GM10847 (cell line): ENCODE results near the gene IFNA6.

Experiments used
- POLR2A ChIP-seq: IDR thresholded peaks from 2 replicates; pipeline ENCODE4 v1.6.1; 2011; ENCODE audit not compliant: insufficient read length; ENCODE audit errors: extremely low read depth

IFNA6 gene

DNA sequence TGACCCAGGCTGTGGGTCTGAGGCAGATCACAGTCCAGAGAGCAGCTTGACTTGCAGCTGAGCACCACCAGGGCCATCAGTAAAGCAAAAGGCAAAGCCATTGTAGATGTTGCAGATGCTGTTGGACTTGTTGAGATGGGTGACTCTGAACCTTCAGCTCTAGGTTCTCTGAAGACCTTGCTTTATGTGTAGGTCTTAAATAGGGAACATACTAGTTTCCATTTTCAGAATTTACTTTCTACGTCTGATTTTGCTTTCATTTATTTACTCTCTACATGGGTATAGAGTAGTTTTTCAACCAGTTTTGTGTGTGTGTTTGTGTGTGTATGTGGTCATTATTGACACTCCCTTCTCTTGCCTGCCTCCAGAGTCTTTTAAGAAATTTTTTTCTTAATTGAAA is at the start of gene IFNA6:
Gene IFNA6 (minus strand): TSS at position 101 of the 400 bp plus-strand sequence. CDS start 0 bp downstream, at position 101.
- no peak for TF ChIP-seq POLR2A

DNA sequence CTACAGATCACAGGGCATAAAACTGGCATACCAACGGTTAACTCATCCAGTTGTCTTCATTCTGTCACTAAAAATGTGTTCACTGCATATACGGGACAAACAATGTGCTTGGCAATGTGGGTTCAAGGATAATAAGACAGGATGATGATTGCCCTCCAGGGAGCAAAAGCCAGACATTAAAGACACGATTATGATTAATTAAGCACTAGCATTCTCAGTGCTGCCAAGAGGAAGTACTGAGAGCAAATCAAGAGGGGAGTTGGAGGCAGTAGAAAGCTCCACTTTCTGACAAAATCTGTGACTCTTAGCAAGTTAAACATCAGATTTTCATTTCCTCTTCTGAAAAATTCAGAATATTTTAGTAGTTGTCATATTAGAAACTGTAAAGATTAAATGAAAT is 49.3 kb upstream of the IFNA6 start:
- TF ChIP-seq POLR2A, result no peak

DNA sequence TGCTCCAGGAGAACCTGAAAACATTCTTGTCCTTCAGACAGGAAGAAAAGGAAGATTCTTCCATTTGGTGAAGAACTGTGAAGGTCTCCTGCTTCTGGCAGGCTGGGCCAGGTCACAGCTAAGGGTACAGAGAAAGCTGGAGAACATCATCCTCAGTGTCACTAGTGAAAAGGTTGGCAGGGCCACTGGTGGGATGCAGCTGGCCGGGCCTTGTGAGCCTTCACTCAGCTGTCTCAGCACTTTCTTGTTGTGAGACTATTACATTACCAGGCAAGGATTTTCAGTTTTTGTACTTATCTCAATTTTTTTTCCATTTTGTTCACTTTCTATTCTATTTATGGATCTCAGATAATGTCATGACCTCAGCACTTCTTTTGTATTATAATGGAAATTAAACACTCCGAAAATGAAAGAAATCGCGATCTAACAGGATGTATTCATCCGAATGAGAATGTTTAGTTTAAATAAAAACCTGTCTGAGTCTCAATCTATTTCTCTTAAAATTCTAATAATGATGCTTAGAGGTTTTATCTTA is 48.3 kb upstream of the IFNA6 start:
- no peak for TF ChIP-seq POLR2A

DNA sequence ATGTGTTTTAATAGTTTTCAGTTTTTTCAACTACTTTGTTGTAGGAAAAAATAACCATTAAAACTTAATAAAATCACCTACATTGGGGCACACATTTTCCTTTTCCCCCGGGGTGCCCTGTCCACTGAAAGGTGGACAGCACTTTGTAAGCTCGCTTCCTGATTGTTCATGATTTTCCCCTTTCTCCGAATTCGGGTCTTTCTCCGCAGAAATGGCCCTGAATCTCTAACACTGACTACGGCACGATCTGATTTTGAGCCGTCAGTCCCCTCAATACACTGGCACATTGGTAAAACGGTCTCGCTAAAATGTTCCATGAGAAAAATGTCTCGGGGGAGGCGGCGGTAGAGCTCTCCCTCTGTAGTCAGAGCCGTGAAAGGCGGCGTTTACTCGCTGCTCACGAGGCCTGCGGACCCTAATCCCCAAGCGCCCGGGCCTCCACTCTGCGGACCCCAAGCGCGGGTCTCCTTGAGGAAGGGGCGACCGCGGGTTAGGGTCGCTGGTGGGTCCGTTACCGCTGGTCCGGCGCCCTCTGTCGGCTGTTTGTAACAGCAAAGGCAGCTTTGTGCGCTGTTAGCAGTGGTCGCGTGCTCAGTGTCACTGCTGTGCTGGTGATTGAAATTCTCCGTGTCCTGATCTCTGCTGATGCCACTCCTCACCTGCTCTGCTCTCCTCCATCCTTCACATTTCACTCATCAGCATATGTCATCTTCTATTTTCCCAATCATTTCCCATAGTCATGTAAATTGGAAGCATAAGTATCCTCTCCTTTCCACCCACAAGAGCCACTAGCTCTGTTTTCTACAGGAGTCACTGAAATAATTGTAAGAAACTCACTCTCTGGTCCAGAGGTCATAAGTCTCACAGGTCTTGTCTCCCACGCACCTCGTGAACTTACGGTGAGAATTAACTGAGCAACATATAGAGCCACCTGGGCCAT is 45.4 kb upstream of the IFNA6 start:
- no peak for TF ChIP-seq POLR2A

DNA sequence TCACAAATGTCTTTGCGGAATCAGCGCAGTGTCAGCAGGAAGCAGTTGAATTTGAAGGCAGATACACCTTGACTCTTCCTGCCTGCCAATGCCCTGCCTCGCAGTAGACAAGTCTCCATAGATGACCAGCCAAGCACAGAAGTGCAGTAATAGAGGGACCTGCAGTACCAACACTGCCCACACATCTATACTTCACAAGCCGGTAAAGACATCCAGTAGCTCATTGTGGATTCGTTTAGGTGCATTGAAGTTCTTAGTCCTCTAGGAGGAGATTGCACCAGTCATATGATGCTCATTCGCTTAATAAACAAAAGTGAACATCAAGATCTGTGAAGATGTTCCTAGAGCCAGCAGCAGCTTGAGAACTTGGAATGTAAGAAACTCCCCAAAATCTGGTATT is 41.6 kb upstream of the IFNA6 start:
- TF ChIP-seq POLR2A, result no peak

DNA sequence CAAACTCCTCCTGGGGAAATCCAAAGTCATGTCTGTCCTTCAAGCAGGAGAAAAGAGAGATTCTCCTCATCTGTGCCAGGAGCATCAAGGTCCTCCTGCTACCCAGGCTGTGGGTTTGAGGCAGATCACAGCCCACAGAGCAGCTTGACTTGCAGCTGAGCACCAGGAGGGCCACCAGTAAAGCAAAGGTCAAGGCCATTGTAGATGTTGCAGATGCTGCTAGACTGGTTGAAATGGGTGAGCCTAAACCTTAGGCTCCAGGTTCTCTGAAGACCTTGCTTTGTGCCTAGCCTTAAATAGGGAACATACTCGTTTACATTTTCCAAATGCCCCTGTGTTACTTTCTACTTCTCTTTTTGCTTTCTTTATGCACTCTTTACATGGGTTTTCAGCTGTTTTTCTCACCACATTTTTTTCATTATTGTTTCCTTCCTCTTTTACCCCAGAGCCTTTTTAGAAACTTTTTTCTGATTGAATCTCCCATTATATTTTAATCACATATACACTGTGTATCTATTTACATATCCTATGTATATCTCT is 34.5 kb upstream of the IFNA6 start, which contains the start of gene IFNA2:
Gene IFNA2 (minus strand): TSS at position 268 of the 540 bp plus-strand sequence. CDS start 69 bp downstream, at position 199.
- TF ChIP-seq POLR2A, result no peak

DNA sequence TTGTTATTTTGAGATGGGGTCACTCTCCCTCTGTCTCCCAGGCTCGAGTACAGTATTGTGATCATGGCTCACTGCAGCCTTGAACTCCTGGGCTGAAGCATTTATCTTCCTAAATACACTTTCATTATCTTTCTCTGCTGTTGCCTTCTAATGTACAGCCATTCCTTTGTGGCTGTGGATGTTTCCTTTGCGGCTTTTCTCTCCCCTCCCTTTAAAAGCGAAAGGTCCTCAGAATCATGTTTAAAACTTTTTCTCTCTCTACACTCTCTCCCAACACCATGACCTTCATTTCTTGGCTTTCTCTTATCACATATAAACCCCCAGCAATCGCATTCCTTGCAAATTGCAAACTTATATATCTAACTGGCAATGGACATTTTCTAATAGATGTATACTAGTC is 32.9 kb upstream of the IFNA6 start:
- TF ChIP-seq POLR2A, result no peak

DNA sequence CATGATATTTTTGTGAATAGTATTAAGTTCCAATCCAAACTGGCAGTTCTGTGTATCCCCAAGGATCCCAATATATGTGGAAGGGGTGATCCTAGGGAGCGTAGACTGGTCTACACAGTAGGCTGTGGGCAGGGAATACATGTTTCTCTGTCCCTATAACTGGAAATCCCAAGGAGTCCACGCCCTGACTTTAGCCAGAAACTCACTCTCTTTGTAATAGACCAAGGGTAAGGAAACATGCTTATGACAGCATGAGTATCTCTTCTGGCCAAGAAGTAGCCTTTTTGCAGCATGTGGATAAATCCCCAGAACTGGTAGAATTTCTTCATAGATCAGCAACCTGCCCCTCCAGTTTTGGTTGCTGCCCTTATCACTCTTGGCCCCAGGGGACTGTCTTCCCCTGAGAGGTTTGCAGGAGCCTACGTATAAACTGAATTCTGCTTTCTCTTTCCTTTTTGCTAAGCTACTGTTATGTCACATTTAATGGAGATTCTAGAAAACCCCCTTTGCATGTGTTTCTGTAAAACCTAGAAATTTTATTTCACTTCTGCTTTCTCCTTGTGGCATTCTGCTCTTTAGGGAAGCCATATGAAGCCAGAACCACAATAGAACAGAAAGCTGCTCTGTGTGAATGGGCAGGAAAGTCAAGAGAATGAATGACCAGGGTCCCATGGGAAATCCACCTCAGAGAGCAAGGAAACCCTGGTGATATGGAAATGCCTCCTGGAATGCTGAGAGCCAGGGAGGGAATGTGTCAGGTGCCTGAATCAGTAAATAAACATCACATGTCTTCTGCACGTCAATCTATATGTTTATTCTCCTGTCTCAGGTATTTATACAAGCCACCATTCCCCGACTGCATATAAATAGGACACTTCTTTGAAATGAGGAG is 31.0 kb upstream of the IFNA6 start:
- no peak for TF ChIP-seq POLR2A

DNA sequence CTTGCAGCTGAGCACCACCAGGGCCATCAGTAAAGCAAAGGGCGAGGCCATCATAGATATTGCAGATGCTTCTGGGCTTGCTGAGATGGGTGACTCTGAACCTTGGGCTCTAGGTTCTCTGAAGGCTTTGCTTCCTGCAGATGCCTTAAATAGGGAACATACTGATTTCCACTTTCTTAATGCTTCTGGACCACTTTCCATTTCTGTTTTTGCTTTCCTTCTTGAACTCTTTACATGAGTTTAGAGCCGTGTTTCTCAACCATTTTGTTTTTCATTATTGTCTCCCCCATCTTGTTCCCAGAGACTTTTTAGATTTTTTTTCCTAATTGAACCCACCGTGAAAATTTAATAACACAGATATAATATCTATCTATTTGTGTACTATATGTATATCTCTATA is 17.3 kb upstream of the IFNA6 start, which contains the start of gene IFNA13:
Gene IFNA13 (minus strand): TSS at position 101 of the 400 bp plus-strand sequence. CDS start 47 bp downstream, at position 54.
- no peak for TF ChIP-seq POLR2A

DNA sequence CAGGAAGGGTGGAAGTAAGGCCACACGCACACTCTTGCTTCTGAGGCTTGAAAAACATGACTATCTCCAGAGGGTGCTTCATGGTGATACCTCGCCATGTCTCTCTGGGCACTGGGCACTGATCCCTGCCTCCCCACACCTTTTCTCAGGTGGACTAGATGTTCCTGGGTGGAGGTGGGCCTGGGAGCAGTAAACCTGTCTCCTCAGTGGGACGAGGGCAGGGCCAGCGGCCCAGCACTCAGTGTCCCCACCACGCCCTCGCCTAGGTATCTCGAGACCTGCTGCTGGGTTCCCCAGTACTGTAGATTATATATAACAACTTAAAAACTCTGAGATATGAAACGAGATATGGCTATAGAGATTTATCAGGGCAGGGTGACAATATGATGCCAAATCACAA is 11.6 kb upstream of the IFNA6 start:
- no peak for TF ChIP-seq POLR2A

DNA sequence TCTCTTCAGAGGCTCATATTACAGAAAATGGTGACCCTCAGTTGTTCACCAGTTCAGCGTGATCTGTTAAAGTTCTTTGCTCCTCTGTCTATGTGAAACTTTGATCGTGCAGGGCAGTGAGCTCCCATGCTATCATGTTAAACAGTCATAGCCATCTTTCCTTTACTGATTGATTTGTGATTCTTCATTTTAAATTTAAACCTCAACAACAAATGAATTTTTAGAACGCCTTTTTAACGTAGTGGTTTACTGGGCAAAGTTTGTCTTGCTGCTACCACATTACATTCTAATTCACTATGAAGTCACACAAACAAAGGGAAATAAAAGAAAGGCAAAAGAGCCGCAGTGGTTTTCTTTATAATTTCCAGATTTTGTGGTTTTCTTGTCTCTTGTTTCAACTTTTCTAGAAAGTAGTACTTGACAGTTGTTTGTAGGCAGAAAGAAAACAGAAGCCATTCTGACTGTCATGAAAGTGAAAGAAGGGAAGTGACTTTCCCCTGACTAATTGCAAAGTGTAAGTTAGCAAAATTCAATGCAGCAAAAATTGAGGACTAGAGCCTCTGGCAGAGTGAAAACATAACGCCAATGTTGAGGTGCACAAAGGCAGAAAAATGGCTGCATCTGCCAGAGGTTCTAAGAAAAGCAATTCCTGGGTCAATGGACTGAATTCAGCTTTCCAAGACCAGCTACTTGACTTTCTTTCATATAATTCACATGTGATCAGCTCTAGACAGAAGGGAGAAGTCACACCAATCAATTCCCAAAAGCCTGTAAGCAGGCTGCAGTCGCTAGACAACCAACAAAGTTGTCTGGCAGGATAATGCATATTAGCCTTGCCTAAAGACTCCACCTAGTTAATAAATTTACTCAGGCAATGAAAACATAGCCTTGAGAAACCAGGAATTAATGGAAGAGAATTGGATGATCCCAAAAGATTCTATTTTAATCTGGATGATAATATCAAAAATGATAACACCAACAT is 7.1 kb upstream of the IFNA6 start:
- TF ChIP-seq POLR2A, result no peak

DNA sequence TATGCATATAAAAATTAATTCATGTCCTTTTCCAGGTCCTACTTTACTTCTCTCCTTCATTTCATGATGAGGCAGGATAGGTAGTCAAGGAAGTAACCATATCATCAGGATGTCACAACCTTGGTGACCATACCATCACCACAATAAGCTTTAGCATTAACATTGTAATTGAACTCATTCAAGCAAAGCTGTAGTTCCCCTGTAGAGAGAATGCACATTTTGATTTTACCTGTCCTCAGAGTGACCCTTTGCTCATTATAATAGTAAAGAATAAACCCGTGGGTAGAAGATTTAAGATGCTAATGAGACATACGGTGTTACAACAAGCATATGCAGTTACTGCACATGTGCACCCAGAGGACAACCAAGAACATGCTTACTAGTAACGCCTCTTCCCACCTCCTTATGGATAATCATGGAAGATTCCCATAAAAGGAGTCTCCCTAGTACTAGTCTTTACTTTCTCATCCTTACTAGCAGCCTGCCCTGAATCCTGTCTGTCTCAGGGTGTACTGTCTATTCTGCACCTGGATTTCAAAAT is 2.2 kb downstream of the IFNA6 start:
- no peak for TF ChIP-seq POLR2A

DNA sequence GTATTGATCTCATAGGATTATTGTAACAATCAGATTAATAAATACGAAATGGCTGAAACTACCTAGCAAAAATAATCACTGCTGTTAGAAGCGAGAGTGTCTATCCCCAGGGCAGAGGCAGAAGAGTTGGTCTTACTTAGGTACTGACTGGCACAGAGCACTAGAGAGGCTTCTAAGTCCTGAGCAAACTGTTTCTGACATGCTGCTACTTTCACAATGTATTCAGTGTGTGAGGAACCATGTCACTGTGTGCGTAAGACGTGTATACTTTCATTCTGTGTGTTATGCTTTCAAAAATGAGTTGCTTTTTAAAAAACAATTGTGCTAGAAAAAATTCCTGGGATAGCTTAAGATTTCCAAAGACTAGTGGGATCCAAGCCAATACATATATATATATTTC is 10.0 kb downstream of the IFNA6 start:
- TF ChIP-seq POLR2A, result no peak

DNA sequence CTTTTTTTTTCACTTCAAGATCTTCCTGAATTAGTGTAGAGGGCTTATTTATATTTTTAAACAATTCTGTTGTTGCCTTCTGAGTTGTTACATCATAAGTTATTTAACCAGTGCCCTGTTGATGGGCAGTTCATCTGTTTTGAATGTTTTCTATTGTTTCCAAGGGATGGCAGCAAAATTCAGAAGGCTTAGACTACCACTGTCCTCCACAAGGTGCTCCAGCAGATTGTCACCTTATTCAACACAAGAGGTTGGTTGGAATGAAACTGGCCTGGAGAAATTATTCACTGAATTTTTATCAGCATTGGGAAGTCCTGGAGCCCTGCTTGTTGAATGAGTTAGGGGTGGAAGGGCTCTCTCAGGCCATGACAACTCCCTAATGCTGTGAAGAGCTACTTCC is 14.2 kb downstream of the IFNA6 start:
- TF ChIP-seq POLR2A, result no peak
